Mesothelial cell of epicardium (in vitro differentiated cells): ENCODE data around the gene ALDH1A2. TPM values are rescaled to one million over a fixed set of nuclear protein-coding genes. Genes with fewer than 3 reads are reported as not detected.

Experiments used
- DNase-seq, 2 experiments: peaks; one replicate each; pipeline ENCODE4 v3.0.0; 2021; ENCODE audit warnings: low spot score in 2 of 2; ENCODE audit not compliant: unreplicated experiment in 2 of 2
- H3K27ac Mint-ChIP-seq: 2 replicates; pipeline ENCODE4 v1.8.0; 2021; ENCODE audit warnings: mixed read lengths
- H3K27me3 Mint-ChIP-seq: 2 replicates; pipeline ENCODE4 v1.8.0; 2021; ENCODE audit warnings: low read depth, mixed read lengths
- H3K36me3 Mint-ChIP-seq: 2 replicates; pipeline ENCODE4 v1.8.0; 2021; ENCODE audit warnings: mixed read lengths
- H3K4me1 Mint-ChIP-seq: 2 replicates; pipeline ENCODE4 v1.8.0; 2021; ENCODE audit warnings: mixed read lengths
- H3K4me3 Mint-ChIP-seq: 2 replicates; pipeline ENCODE4 v1.8.0; 2021; ENCODE audit warnings: mild to moderate bottlenecking, moderate library complexity, mixed read lengths
- H3K9me3 Mint-ChIP-seq: 2 replicates; pipeline ENCODE4 v1.8.0; 2021; ENCODE audit warnings: mixed read lengths
- CTCF ChIP-seq: fragments of 200-600 bp; sonication (generic); IDR thresholded peaks from one replicate; pipeline ENCODE4 v1.5.0; 2021; ENCODE audit warnings: antibody characterized with exemption; ENCODE audit not compliant: unreplicated experiment
- total RNA-seq: library from RNA; stranded (reverse); gene quantifications from 3 replicates; pipeline ENCODE4 v1.2.1, GENCODE V29; 2021

Gene ALDH1A2
- total RNA-seq, 1 donor from 2014 or later = 26.2 TPM

- Mint-ChIP-seq H3K27ac (no peak overlapping the region), H3K9me3 (no peaks in the 10 kb centered on the region), H3K4me3 (no peak overlapping the region), H3K36me3 (no peaks in the 10 kb centered on the region), H3K4me1 (no peaks in the 10 kb centered on the region), H3K27me3 (peaks cover 17% of the 10 kb centered on the region)
- no peak for DNase-seq
- no peak for TF ChIP-seq CTCF
Measured at GRCh38 chr15:57945616-57946015, 119.9 kb downstream of the ALDH1A2 start.

- Mint-ChIP-seq H3K27ac (no peak overlapping the region), H3K27me3 (peaks cover 20% of the 10 kb centered on the region), H3K4me1 (no peaks in the 10 kb centered on the region), H3K9me3 (peaks cover 9% of the 10 kb centered on the region), H3K36me3 (no peaks in the 10 kb centered on the region), H3K4me3 (no peak overlapping the region)
- TF ChIP-seq CTCF = no peak
- DNase-seq = no peak
Measured at GRCh38 chr15:57943754-57944420, 121.6 kb downstream of the ALDH1A2 start.

- no peaks in the 10 kb centered on the region for H3K36me3 Mint-ChIP-seq
- H3K9me3 Mint-ChIP-seq = peaks cover 16% of the 10 kb centered on the region
- H3K4me1 Mint-ChIP-seq = no peaks in the 10 kb centered on the region
- no peak for TF ChIP-seq CTCF
- H3K27me3 Mint-ChIP-seq = peaks cover 24% of the 10 kb centered on the region
- H3K4me3 Mint-ChIP-seq = no peak overlapping the region
- no peak overlapping the region for H3K27ac Mint-ChIP-seq
- no peak for DNase-seq
Measured at GRCh38 chr15:57943171-57943570, 122.3 kb downstream of the ALDH1A2 start.

- DNase-seq = no peak
- Mint-ChIP-seq H3K27ac (no peak overlapping the region), H3K27me3 (peaks cover 36% of the 10 kb centered on the region), H3K9me3 (peaks cover 30% of the 10 kb centered on the region), H3K4me3 (no peak overlapping the region), H3K36me3 (no peaks in the 10 kb centered on the region), H3K4me1 (no peaks in the 10 kb centered on the region)
- TF ChIP-seq CTCF = no peak
Measured at GRCh38 chr15:57941816-57942215, 123.7 kb downstream of the ALDH1A2 start.

GRCh38 chr15:57932348-57932747, 133.2 kb downstream of the ALDH1A2 start:
- no peaks in the 10 kb centered on the region for H3K36me3 Mint-ChIP-seq
- no peak for DNase-seq
- H3K4me1 Mint-ChIP-seq = no peaks in the 10 kb centered on the region
- H3K27me3 Mint-ChIP-seq = peaks cover 61% of the 10 kb centered on the region
- TF ChIP-seq CTCF = no peak
- H3K9me3 Mint-ChIP-seq = peaks cover 30% of the 10 kb centered on the region
- no peak overlapping the region for H3K4me3 Mint-ChIP-seq
- H3K27ac Mint-ChIP-seq = no peak overlapping the region
